Stimulated activated CD4-positive, alpha-beta T cell treated with anti-CD3 and anti-CD28 coated beads, Interleukin-2, amount 100 ng/mL, for 24 hours (primary cell): ENCODE measurements around the gene MASP1.
"Not testable (repeated sequence)": the region's sequence is repeated elsewhere in the genome, so short reads cannot be mapped to it uniquely, and the experiment has no call there.

Source experiments
- DNase-seq, 2 donors: peaks; one replicate each; pipeline ENCODE4 v3.0.0-alpha.2; 2020

The MASP1 gene

DNA sequence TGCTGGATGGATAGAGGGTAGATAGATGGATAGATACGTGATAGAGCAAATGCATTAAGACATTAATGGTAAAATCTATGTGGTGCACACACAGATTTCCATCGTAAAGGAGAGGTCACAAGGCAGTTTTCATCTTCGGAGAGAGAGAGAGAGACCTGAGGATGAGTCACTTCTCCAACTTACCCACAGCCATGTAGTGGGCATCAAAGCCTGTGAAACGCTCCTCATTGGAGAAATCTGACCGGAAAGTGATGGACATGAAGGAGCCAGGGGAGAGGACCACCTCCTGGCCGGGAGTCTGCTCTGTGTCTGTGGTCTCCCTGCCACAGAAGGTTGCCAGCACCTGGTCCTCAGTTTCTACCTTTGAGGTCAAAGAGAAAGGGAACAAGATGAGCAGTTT, 29.2 kb downstream of the MASP1 start:
- DNase-seq, result no peak

DNA sequence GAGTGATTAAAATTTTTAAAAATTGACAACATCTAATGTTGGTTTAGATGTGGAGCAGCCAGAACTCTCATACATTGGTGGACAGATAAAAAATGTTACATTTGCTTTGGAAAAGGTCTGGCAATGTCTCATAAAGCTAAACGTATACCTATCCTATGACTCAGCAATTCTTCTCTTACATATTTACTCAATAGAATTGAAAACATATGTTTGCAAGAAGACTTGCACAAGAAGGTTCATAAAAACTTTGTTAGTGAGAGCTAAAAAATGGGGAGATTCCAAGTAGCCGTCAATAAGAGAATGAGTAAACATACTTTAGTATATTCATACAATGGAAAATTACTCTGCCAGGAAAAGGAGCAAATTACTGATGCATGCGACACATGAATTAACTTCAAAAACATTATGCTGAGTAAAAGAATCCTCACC, 30.0 kb downstream of the MASP1 start:
- DNase-seq, result no peak

DNA sequence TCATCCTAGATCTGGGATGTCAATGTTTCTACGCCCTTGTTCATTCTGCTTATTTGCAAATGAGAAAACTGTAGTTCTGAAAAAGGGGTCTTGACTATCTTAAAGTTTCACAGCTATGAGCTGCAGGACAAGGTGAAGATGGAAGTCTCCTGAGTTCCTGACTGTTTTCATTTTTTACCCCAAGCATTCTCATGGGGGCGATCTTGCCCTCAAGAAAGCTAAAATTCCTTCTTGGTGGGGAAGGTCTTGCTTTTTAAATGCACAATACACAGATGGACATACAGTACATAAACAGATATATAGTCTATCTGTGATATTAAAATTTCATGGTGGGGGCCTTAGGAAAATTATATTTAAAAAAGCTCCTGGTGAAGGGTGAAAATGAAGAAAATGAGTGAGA, 32.4 kb downstream of the MASP1 start:
- DNase-seq, result no peak

DNA sequence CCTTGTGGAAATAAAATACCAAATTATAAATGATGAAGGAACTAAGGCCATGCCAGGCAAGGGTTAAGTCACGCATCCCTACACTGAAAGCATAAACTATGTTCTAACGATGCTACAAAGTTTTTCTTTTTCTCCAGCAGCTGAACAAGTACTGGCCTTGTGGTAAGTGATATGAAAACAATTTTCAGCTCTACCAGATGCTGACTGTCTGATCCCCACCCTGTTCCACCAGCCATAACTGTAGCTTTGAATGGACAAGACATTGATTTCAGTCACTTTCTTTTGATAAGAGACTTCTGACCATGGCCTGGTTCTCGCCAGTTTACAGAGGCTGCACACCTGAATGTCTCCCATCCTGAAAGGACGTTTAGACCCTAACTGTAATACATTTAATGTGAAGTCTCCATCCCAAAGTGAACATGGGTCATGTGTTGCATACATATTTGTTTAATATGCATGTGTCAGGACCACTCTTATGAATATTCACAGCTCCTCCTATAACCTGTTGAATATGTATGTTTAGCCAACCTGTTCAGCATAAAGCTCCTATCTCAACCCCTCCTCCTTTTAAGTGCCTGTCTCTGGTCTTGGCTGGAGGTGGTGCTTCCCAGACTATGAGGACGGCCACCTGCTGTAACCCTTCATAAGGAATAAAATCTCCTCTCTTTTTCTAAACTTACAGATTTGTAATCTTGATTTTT, 33.4 kb downstream of the MASP1 start:
- no peak for DNase-seq

DNA sequence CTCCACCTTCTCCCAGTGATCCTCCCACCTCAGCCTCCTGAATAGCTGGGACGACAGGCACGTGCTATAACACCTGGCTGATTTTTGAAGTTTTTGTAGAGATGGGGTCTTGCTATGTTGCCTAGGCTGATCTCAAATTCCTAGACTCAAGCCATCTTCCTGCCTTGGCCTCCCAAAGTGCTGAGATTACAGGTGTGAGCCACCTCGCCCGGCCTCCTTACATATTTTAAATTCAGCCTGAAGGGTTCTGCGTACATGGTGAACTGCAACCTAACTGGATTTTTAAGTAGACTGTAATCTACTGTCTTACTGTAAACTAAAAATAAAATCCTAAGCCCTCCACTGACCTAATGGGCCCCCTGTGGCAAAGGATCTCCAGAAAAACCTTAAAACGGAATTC, 34.1 kb downstream of the MASP1 start:
- no peak for DNase-seq

DNA sequence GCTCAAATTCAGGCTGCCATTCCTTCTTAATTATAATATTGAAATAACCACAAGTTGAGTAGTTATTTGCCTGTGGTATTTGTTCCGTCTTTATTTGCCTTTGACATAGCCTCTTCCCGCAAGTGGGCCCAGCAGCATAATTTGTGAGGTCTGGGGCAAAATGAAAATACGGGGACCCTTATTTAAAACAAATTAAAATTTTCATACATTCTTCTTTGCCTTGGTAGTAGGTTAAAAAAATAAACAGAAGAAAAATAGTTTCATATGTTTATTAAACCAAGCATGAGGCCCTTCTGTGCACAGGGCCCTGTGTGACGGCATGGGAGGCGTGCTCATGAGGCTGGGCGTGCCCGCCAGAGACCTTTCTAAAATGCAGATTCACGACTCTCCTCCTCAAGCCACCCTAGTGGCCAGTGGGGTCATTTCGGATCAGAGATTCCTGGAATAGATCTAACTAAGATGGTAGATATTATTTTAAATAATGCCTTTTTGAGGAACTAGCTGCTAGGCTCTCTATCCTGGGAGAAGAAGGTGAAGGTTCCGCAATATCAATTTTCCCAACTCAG, 35.4 kb downstream of the MASP1 start:
- DNase-seq, result no peak

DNA sequence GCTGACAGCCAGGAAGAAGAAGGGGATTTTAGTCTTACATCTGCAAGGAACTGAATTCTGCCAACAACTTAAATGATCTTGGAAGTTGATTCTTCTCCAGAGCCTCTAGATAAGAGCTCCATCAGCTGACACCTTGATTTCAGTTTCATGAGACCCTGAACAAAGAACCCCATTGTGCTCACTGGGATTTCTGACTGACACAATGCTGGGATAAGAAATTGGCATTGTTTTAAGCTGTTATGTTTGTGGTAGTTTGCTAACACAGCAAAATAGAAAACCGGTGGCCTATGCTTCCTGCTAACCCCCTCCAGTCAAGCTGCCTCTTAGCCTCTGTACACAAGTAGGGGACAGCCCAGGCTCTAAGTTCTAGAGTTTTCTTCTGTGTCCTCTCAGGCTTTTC, 36.2 kb downstream of the MASP1 start:
- DNase-seq, result no peak

DNA sequence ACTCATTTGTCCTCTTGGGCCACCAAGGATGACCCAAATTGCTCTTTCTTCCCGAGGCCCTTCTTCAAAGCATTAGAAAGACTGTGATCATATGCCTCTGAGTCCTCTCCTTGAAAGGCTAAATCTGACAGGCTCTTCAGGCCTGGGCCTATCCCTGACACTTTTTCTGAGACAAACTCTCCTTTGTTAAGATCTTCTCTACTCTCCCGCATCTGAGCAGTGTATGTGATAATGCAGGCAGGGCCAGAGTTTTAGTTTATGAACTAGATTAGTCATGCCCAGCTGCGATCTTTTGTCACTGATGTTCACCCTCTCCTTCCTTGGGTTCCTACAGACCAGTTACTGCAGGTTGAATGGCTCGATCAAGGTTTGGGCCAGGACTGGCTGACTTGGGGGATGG, 39.2 kb downstream of the MASP1 start:
- DNase-seq, result no peak

DNA sequence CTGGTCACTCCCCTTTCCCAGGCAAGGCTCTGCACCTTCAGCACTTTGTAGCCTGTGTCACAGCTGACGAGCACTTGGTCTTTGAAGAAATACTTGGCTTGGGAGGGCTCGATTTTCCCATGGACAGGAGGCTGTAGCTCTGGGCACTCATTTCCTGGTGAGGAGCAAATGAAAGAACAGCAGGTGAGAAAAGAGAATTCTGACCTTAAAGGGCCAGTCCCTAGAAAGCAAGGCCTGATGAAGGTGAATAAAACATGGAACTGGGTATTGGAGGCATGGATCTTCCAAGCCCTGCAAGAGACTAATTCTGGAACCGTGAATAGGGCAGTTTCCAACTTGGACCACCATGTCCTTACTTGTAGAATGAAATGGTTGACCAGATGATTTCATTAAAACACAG, 39.9 kb downstream of the MASP1 start:
- no peak for DNase-seq

DNA sequence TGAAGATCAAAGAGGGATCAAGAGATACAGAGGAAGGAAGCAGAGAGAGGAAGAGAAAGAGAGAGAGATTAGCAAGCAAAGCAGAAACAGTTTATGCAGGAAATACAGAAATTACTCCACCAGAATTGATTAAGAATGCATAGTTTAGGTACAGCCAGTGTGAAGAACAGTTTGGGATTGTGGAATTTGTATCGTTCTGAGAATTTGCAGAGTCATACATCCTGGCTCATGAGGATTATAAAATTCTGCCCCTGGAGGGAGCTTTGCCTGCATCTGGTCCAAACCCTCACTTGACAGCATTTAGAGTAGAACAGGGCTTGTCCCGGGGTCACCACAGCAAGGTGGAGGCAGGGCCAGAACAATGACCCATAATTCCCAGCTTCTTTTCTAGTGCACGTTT, 44.1 kb downstream of the MASP1 start:
- DNase-seq, result no peak

DNA sequence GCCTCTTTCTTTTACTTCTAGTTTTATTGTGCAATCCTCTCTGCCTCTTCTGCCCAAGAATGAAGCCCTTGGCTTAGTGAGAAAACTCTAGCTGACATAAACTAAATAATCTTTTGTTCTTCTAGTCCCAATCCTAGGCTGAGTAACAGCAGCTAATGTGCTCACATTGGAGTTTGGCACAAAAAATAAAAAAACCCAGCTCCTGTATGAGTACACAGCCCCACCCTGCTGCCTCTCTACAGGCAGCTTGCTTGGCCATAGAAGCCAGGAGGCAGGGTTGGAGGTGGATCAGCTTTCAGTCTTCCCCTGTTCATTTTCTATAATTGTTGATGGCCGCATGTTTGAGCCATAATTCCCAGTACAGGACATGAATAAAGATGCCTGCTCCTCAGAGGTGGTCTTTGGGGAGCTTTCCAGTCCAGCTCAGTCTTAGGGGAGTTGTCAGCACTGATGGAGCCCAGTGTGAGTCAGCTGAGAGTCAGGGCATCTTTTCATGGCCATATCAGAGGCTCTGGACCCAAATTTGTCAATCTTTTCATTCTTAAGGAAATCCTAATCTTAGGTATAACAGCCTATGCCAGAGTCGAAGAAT, 47.5 kb downstream of the MASP1 start:
- no peak for DNase-seq

DNA sequence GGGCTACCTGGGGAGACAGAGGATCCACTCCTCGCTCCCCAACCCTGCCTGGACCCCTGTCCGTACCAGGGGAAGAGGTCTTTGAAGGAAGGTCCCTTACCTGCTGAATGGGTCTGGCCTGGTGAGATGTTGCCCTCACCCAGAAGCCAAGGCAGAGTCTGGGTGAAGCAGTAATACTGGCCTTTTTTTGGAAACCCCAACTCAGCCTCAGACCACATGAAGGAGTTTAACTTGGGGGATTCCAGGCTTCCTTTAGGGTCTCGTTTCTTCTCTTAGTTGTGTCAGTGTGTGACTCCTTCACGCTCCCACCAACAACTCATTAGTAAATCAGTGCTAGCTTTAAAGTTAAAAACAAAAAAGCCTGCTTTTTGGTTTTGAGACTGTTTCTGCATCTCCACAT, 48.6 kb downstream of the MASP1 start:
- no peak for DNase-seq

DNA sequence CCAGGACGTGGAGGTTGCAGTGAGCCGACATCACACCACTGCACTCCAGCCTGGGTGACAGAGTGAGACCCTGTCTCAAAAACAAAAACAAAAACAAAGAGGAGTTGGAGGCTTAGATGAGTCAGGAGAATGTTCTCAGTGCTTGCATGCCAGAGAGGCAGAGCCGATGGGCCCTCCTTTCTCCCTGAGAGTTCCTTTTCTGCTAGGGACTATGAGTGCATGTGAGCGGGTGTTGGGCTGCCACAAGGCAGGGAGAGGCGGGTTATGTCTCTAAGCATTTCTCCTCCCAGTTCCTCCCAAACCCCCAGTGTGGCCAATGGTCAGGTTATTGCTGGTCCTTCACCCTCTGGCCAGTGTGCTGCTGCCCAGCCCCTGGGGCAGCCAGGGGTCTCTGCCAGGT, 49.1 kb downstream of the MASP1 start:
- DNase-seq, result no peak

DNA sequence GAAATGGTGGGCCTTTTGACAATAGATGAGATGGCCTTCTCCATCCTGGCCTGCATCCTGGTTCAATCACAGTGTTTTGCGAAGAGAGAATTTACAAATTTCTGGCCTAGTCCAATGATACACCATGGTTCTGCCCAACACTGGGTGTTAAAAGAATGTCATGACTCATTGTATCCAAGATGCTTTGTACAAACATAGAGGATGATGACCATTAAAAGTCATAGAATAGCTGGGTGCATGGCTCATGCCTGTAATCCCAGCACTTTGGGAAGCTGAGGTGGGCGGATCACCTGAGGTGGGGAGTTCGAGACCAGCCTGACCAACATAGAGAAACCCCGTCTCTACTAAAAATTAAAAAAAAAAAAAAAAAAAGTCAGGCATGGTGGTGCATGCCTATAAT, 52.7 kb downstream of the MASP1 start:
- DNase-seq, result not testable (repeated sequence)

DNA sequence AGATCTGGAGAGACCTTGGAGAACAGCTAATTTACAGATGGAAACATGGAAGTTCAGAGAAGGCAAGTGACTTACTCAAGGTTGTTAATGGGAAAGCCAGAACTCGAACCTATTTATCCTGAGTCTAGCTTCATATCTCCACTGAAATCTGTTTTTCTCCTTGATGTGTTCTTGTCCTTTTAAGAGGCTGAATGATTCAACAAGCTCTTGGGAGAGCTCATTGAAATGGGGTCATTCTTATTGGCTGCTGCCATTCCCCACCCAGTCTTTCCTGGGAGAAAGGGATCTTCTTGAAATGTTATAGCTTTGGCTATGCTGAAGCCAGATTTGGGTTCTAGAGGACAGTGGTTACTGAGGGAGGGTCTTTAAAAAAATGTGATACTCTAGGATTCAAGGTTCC, 53.3 kb downstream of the MASP1 start:
- DNase-seq, result no peak

DNA sequence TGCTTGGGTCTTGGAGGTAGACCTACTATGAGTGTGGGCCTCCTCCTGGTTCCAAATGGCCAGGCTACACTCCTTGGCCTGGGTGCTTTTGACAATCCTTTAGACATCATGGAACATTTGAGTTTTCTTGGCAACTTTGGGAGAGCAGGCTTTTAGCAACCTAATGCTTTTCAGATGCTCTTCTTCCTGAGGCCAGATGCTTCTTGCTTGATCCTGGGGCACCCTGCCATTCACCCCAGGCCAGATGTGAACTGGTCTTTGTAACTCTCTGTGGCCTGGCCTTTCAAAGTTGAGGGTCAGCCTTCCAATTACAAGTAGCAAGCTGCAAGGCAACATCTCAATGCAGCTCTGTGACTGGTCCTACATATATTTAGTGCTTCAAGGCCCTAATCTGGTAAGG, 53.8 kb downstream of the MASP1 start:
- DNase-seq, result no peak

DNA sequence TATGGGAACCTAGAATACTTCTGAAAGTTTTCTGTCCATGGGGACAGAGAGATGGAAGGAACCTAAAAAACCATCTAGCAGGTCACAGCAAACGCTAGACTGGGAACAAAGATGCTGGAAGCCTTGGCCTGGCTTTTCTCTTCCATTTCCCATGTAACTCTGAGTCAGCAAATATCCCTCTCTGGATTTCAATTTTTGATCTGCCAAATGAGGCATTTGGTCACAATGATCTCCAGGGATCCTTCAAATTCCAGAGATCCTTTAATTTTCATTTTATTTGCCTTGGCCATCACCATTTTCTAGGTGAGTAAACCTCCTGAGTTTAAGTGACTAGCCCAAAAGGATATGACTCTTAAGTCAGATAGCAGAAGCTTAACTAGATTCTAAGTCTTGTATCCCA, 54.6 kb downstream of the MASP1 start:
- DNase-seq, result no peak

DNA sequence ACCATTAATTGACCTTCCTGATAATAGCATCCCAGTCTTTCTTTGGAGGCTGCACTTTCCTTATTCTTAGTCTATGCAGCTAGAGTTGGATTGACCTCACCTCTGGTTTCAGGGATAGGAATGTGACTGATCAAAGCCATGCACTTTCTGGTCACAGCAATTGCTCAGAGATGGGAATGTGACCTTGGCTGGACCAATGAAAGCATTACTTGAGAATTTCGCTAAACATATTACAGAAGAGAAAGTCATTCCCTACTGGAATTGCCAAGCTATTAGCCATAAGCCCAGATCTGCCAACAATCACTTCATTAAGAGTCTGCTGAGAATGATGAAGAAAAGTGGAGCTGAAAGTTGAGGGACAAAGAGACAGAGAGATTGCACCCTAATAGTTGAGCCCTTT, 61.5 kb downstream of the MASP1 start:
- DNase-seq, result no peak

DNA sequence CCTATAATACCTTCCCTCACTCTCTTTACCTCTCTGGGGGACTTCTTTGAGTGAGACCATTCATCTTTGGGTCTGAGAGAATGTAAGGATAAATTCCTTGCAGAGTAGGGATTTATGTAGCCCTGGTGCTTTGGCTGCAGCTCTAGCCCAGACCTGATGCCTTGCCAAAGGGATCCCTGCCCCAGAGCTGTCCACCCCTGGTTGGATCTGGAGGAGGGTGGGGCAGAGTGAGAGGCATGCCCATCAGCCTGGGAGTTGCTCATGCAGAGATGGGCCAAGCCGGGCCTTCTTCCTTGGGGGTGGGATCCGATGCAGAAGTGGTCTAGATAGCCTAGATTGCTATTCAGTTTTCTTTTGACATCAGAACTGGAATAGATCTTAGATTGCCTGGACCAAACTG, 62.8 kb downstream of the MASP1 start:
- DNase-seq, result no peak

DNA sequence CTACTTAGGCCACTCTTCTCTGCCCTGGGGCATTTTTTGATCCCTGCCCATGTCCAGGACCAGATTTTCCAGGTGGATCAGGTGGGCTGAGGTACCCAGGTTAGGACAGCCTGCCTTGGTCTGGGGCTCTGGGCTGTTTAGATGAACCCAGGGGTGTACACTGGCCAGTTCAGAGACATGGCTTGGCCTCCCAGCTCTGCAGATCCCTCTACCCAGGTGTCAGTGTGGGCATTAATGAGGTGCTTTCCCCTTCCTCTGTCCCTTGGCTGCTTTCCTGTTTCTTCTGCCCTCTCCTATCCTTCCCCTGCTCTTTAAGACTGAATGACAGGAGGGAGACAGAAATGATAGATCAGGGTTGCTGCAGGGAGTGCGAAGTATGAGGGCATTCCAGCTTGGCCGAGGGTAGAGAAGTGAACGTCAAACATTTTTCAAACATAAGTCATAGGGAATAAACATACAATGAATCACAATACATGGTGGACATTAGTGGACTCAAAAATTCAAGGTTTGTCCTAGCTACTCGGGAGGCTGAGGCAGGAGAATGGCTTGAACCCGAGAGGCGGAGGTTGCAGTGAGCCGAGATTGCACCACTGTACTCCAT, 63.8 kb downstream of the MASP1 start:
- no peak for DNase-seq

DNA sequence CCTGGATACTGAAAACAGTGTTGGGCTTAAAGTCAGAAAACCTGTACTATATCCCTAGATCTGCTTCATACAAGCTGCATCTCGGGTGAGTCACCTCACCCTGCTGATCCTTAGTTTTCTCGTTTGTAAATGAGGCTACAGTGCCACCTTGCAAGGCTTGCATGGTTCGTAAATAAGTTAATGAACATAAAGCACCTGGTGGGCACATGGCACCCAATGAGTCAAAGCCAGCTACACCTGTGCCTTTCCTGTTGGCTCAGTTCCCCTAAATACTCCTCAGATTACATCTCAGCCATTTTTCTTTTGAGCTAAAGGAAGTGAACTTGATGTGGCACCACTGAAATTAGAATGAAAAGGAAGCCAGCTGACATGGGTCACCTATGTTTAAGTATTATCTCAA, 67.7 kb downstream of the MASP1 start:
- DNase-seq, result no peak

DNA sequence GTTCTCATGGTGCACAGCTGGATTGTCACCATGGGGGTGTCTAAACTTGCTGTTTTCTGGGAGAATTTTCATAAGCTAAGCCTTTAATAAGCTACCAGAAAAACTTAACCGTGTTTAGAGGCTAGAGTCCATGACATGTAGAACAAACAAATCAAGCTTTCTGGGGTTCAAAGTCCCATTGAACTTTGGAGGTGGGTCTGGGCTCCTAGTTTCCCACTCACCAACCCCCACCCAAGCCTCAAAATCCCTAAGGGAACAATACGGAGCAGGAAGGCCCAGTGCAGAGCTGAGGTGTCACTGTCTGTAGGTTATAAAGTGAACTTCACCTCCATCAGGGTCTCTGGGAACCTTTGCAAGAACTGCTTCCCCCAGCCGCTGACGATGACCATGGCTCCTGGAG, 68.7 kb downstream of the MASP1 start:
- DNase-seq, result no peak

DNA sequence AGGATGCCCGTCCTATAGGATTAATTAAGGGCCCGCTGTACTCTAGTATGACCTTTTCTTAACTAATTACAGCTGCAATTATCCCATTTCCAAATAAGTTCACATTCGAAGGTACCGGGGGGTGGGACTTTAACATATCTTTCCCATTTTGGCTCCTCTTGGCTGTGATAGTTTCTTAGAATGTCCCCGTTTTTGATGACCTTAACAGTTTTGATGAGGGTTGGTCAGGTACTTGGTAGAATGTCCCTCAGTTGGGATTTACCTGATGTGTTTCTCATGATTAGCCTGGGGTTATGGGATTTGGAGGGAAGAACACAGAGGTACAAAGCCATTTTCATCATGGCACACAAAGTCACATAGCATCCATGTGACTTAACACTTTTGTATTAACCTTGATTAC, 76.1 kb downstream of the MASP1 start:
- no peak for DNase-seq

DNA sequence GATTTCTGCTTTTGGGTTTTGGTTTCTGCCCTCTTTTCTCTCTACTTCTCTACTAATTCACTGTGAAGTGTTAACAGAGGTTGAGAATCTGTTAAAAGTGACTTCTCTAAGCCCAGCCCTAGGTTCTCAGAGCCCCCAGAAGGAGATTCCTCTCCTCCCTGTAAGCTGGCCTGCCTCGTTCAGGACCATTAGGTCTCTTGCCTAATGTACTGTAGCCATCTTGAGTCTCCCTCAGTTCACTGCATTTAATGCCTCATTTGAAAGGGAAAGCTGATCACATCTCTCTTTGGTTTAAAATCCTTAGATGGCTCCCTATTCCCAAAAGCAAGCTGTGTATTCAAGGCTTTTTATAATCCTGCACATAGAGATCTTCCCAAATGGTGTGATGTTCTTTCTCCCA, 77.9 kb downstream of the MASP1 start:
- no peak for DNase-seq

DNA sequence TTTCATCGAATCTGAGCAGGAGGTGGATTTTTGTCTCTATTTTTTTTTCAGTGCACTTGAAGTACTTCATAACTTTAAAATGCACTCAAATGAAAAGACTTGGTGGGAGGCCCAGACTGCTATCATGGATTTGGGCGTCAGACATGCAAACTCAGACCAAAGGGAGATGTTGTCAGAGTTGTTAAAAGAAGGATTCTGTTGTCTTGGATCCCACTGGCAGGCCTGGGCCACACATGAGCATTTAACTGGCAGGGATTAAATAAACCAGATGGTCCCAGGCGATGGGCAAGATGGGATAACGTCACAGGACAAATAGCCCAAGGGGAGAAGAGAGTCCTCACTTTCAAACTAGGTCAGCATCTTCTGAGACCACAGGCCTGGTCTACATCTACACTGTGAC, 78.8 kb downstream of the MASP1 start:
- DNase-seq, result no peak
